Gastrocnemius medialis (tissue), 4 donors: ENCODE measurements around the gene MAML2.

Experiments
- POLR2A ChIP-seq, 2 donors: fragments of 450-650 bp; IDR thresholded peaks; one replicate each; pipeline ENCODE4 v1.6.1; 2017; ENCODE audit warnings: antibody characterized with exemption in 2 of 2, mild to moderate bottlenecking in 2 of 2, moderate library complexity in 2 of 2
- TF ChIP-seq, protein P1 (sequence below), 5 experiments: fragments of 450-650 bp in 3 of 5; fragments of 200-600 bp in 2 of 5; sonication (generic) in 2 of 5; IDR thresholded peaks in 4 of 5; conservative IDR thresholded peaks in 1 of 5; 1 replicate in 4 of 5; 2 replicates in 1 of 5; pipeline ENCODE4 v1.5.1; 2016 to 2019; ENCODE audit warnings: antibody characterized with exemption in 5 of 5, mild to moderate bottlenecking in 3 of 5, moderate library complexity in 3 of 5

GRCh38 chr11:96329419-96329818 lies 13.6 kb downstream of the MAML2 start:
- TF ChIP-seq, protein P1, sequence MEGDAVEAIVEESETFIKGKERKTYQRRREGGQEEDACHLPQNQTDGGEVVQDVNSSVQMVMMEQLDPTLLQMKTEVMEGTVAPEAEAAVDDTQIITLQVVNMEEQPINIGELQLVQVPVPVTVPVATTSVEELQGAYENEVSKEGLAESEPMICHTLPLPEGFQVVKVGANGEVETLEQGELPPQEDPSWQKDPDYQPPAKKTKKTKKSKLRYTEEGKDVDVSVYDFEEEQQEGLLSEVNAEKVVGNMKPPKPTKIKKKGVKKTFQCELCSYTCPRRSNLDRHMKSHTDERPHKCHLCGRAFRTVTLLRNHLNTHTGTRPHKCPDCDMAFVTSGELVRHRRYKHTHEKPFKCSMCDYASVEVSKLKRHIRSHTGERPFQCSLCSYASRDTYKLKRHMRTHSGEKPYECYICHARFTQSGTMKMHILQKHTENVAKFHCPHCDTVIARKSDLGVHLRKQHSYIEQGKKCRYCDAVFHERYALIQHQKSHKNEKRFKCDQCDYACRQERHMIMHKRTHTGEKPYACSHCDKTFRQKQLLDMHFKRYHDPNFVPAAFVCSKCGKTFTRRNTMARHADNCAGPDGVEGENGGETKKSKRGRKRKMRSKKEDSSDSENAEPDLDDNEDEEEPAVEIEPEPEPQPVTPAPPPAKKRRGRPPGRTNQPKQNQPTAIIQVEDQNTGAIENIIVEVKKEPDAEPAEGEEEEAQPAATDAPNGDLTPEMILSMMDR (IDR thresholded peaks at IDR 0.05 in 4 of 5, conservative IDR thresholded peaks at IDR 0.05 in 1 of 5): no peak
- TF ChIP-seq POLR2A (IDR thresholded peaks at IDR 0.05): no peak
